Naive B cell (primary cell): ENCODE measurements around the gene ANK3. TPM values are rescaled to one million over a fixed set of nuclear protein-coding genes. Genes with fewer than 3 reads are reported as not detected.

Source experiments
- ATAC-seq, 2 donors: fragments of 150-1000 bp; cut with Tn5 transposase; 2 replicates each; pipeline ENCODE4 v1.10.0; 2021; ENCODE audit warnings: low read depth in 2 of 2, mild to moderate bottlenecking in 2 of 2, moderate library complexity in 2 of 2
- DNase-seq: peaks from one replicate; pipeline ENCODE4 v3.0.0; 2022
- H3K27ac Mint-ChIP-seq, 6 donors: one replicate each; pipeline ENCODE4 v1.8.0; 2020 to 2022; ENCODE audit warnings: mild to moderate bottlenecking in 6 of 6, mixed read lengths in 6 of 6, moderate library complexity in 5 of 6, inconsistent platforms in 2 of 6
- H3K27me3 Mint-ChIP-seq, 3 donors: one replicate each; pipeline ENCODE4 v1.8.0; 2021 to 2022; ENCODE audit warnings: mixed read lengths in 3 of 3, mild to moderate bottlenecking in 1 of 3
- H3K36me3 Mint-ChIP-seq, 2 donors: one replicate each; pipeline ENCODE4 v1.8.0; 2020 to 2022; ENCODE audit warnings: mixed read lengths in 2 of 2, inconsistent platforms in 1 of 2, mild to moderate bottlenecking in 1 of 2
- H3K4me1 Mint-ChIP-seq, 3 donors: one replicate each; pipeline ENCODE4 v1.8.0; 2020 to 2022; ENCODE audit warnings: mixed read lengths in 3 of 3, inconsistent platforms in 1 of 3, mild to moderate bottlenecking in 1 of 3, moderate library complexity in 1 of 3
- H3K4me3 Mint-ChIP-seq, 8 donors: one replicate each; pipeline ENCODE4 v1.8.0; 2020 to 2022; ENCODE audit warnings: mild to moderate bottlenecking in 8 of 8, mixed read lengths in 8 of 8, moderate library complexity in 8 of 8, inconsistent platforms in 2 of 8
- H3K9me3 Mint-ChIP-seq, 7 donors: one replicate each; pipeline ENCODE4 v1.8.0; 2020 to 2022; ENCODE audit warnings: mixed read lengths in 7 of 7, mild to moderate bottlenecking in 5 of 7, inconsistent platforms in 2 of 7, moderate library complexity in 1 of 7
- polyA plus RNA-seq, 6 donors: library from polyadenylated mRNA; unstranded; fragments of 300-500 nt; fragmentation: Illumina TruSeq; gene quantifications; one replicate each; pipeline ENCODE4 v1.2.3, GENCODE V29; 2021; ENCODE audit warnings: low read depth in 6 of 6

Gene ANK3
- polyA plus RNA-seq, 6 donors from 2014 or later = 1.3 to 3.8 (median 2.5) TPM; not detected in 1

GRCh38 chr10:60140651-60141632 lies 248.7 kb downstream of the ANK3 start:
- Mint-ChIP-seq H3K9me3 (no peaks in the 10 kb centered on the region), H3K27ac (no peak overlapping the region), H3K4me3 (no peak overlapping the region), H3K4me1 (peaks cover 0 to 5% (median under 1%) of the 10 kb centered on the region in 3 donors), H3K36me3 (no peaks in the 10 kb centered on the region), H3K27me3 (peaks cover 0 to 3% (median 0%) of the 10 kb centered on the region in 3 donors)
- ATAC-seq (no peak), DNase-seq (no peak)

- Mint-ChIP-seq H3K27ac (no peak overlapping the region), H3K4me3 (peak overlapping the region in 1 of 8 donors; percentile 26)
Measured at GRCh38 chr10:60139798-60140566, 249.7 kb downstream of the ANK3 start.

GRCh38 chr10:60139290-60139689 lies 250.4 kb downstream of the ANK3 start:
- ATAC-seq (no peak), DNase-seq (no peak)
- Mint-ChIP-seq H3K4me1 (peaks cover 8 to 12% (median 9%) of the 10 kb centered on the region in 3 donors), H3K9me3 (no peaks in the 10 kb centered on the region), H3K4me3 (no peak overlapping the region), H3K27me3 (peaks cover 0 to 3% (median 0%) of the 10 kb centered on the region in 3 donors), H3K36me3 (no peaks in the 10 kb centered on the region), H3K27ac (no peak overlapping the region)

More at GRCh38 chr10:60139798-60140566, 249.7 kb downstream of the ANK3 start:
- no peak for DNase-seq
- no peak for ATAC-seq
- Mint-ChIP-seq H3K36me3 (no peaks in the 10 kb centered on the region), H3K4me1 (peaks cover 5 to 10% (median 9%) of the 10 kb centered on the region in 3 donors), H3K27me3 (peaks cover 0 to 3% (median 0%) of the 10 kb centered on the region in 3 donors), H3K9me3 (no peaks in the 10 kb centered on the region)

DNA sequence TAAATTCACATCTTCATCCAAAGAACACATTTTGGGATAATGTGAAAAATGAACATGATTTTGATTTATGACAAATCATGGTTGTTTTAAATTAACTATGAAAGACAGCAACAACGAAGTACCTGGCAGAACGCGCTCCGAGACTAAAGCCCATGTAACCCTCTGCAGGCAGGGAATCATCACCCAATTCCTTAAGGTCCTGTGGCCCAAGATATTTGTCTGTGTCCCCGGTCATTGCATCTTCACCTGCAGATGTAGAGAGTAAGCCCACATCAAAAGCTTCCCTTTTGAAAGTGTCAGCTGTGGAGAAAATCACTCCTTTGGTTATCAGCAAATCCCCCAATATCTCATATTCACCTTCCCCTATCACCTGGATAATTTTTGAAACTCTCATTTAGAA lies 250.8 kb downstream of the ANK3 start:
- Mint-ChIP-seq H3K36me3 (no peaks in the 10 kb centered on the region), H3K27me3 (peaks cover 0 to 3% (median 0%) of the 10 kb centered on the region in 3 donors), H3K4me3 (no peak overlapping the region), H3K27ac (peak overlapping the region in 1 of 6 donors; percentile 18), H3K4me1 (peaks cover 8 to 12% (median 9%) of the 10 kb centered on the region in 3 donors), H3K9me3 (no peaks in the 10 kb centered on the region)
- no peak for DNase-seq
- ATAC-seq = no peak

DNA sequence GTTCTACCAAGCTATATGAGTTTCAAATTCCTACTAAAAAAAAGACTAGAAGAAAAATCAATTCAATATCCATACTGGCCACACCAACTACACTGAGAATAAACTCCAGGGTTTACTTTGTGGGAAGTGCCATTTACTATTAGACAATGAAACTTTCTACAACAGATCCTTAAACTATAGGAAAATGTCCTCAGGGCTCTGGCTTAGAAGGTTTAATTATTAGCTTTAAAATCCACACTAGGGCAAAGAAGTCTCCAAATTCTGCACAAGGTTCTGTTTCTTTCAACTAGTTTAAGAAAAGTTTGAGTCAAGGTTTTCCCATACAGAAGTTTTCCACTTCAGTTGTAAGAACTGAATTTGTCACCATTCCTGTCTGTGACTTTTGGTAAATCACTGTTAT lies 251.6 kb downstream of the ANK3 start:
- Mint-ChIP-seq H3K27me3 (peaks cover 0 to 3% (median 0%) of the 10 kb centered on the region in 3 donors), H3K4me1 (peaks cover 8 to 12% (median 9%) of the 10 kb centered on the region in 3 donors), H3K9me3 (no peaks in the 10 kb centered on the region), H3K36me3 (no peaks in the 10 kb centered on the region), H3K4me3 (no peak overlapping the region), H3K27ac (peak overlapping the region in 1 of 6 donors; percentile 65)
- DNase-seq (no peak), ATAC-seq (no peak)

DNA sequence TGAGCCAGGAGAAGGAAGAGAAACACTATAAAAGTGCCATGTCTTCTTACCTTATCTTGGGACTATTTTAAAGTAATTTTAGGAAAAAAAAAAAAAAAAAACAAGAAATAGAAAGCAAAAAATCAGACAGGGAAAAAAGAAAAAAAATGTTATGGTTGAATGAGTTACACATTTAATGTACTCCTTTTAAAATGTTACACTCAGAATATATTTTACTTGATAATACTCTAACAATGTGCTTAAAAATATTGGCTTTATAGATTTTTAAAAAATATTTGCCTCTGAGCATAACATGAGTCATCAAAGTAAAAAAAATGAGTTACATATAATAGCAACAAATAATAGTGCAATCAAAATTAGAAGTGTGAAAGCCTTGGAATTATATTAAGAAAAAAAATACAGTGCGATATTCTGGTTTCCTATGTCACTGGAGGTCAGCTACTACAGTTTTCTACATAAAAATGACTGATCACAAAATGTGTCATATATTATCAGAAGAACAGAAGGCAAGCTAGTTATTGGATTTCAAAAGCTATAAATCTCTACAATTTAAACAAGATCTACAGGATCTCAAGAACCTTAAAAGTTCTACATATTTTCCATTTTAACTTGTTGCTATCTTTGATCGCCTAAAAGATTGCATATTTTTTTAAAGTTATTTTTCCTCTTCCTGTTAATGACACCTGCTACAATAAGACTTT lies 252.2 kb downstream of the ANK3 start:
- H3K4me3 Mint-ChIP-seq = no peak overlapping the region
- no peaks in the 10 kb centered on the region for H3K9me3 Mint-ChIP-seq
- peak overlapping the region in 1 of 6 donors; percentile 65 for H3K27ac Mint-ChIP-seq
- ATAC-seq (no peak), DNase-seq (no peak)
- peaks cover 8 to 12% (median 9%) of the 10 kb centered on the region in 3 donors for H3K4me1 Mint-ChIP-seq
- H3K36me3 Mint-ChIP-seq = no peaks in the 10 kb centered on the region
- peaks cover 0 to 3% (median 0%) of the 10 kb centered on the region in 3 donors for H3K27me3 Mint-ChIP-seq

DNA sequence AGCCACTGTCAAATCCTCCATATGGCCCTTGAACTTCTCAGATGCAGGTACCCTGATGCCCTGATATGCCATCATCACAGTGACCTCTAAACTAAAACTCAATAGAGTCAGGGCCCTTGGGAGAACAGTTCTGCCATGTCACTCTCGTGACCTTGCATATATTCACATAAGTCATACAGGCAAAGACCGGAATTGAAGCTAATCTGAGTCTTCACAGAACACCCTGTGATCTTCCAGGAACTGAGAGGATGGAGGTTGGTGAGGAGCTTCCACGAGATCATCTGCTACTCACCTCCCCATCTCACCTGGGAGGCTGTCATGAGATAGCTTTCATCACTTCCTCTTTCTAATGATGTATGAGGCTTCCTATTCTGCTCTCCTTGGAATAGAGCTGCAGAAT lies 254.7 kb downstream of the ANK3 start:
- Mint-ChIP-seq H3K27ac (no peak overlapping the region), H3K4me1 (peaks cover 8 to 12% (median 9%) of the 10 kb centered on the region in 3 donors), H3K9me3 (no peaks in the 10 kb centered on the region), H3K27me3 (peaks cover 0 to 3% (median 0%) of the 10 kb centered on the region in 3 donors), H3K4me3 (no peak overlapping the region), H3K36me3 (no peaks in the 10 kb centered on the region)
- DNase-seq = no peak
- ATAC-seq = peak; percentile 64 to 78

- no peaks in the 10 kb centered on the region for H3K36me3 Mint-ChIP-seq
- H3K27ac Mint-ChIP-seq = no peak overlapping the region
- DNase-seq = no peak
- no peaks in the 10 kb centered on the region for H3K9me3 Mint-ChIP-seq
- H3K4me1 Mint-ChIP-seq = peaks cover 8 to 12% (median 9%) of the 10 kb centered on the region in 3 donors
- H3K4me3 Mint-ChIP-seq = no peak overlapping the region
- peaks cover 0 to under 1% (median 0%) of the 10 kb centered on the region in 3 donors for H3K27me3 Mint-ChIP-seq
- no peak for ATAC-seq
Measured at GRCh38 chr10:60134548-60134947, 255.1 kb downstream of the ANK3 start.

DNA sequence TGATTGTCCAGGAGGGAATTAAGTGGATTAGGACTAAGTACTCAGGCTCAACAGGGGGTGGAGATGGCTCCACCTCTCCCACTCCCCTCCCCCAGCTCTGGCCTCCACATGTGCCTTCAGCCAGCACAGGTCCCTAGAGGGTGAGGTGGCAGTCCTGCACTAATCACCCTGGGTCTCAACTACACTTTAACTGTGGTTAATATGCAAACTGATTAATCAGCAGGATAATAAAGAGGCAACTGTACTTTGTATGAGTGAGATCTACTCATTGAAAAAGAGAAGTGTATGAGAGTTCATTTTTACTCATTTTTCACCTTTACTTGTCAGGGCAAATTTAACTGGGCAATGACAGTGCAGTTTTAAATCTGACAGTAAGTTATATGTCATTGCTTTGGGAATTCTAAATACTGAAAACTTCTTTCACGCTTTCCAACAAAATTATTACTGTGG lies 259.5 kb downstream of the ANK3 start:
- no peak overlapping the region for H3K27ac Mint-ChIP-seq
- H3K4me3 Mint-ChIP-seq = no peak overlapping the region
- ATAC-seq = no peak
- peaks cover 0 to 5% (median 4%) of the 10 kb centered on the region in 3 donors for H3K4me1 Mint-ChIP-seq
- no peak for DNase-seq
- H3K9me3 Mint-ChIP-seq = no peaks in the 10 kb centered on the region
- H3K36me3 Mint-ChIP-seq = no peaks in the 10 kb centered on the region
- no peaks in the 10 kb centered on the region for H3K27me3 Mint-ChIP-seq

- Mint-ChIP-seq H3K4me3 (no peak overlapping the region), H3K27me3 (no peaks in the 10 kb centered on the region), H3K27ac (peak overlapping the region in 1 of 6 donors; percentile 7), H3K9me3 (no peaks in the 10 kb centered on the region), H3K4me1 (no peaks in the 10 kb centered on the region), H3K36me3 (no peaks in the 10 kb centered on the region)
- no peak for ATAC-seq
- DNase-seq = no peak
Measured at GRCh38 chr10:60125895-60126294, 263.8 kb downstream of the ANK3 start.

GRCh38 chr10:60124536-60124935 lies 265.1 kb downstream of the ANK3 start:
- Mint-ChIP-seq H3K27me3 (no peaks in the 10 kb centered on the region), H3K27ac (peak overlapping the region in 1 of 6 donors; percentile 50), H3K4me1 (no peaks in the 10 kb centered on the region), H3K4me3 (no peak overlapping the region), H3K9me3 (no peaks in the 10 kb centered on the region), H3K36me3 (no peaks in the 10 kb centered on the region)
- DNase-seq (no peak), ATAC-seq (no peak)

GRCh38 chr10:60123668-60124067 lies 266.0 kb downstream of the ANK3 start:
- Mint-ChIP-seq H3K36me3 (no peaks in the 10 kb centered on the region), H3K27me3 (no peaks in the 10 kb centered on the region), H3K4me3 (no peak overlapping the region), H3K9me3 (no peaks in the 10 kb centered on the region), H3K4me1 (no peaks in the 10 kb centered on the region), H3K27ac (no peak overlapping the region)
- DNase-seq = no peak
- ATAC-seq = no peak

GRCh38 chr10:60123172-60123571 lies 266.5 kb downstream of the ANK3 start:
- Mint-ChIP-seq H3K36me3 (no peaks in the 10 kb centered on the region), H3K4me1 (no peaks in the 10 kb centered on the region), H3K4me3 (no peak overlapping the region), H3K9me3 (no peaks in the 10 kb centered on the region), H3K27ac (no peak overlapping the region), H3K27me3 (no peaks in the 10 kb centered on the region)
- no peak for DNase-seq
- ATAC-seq = no peak
